Endothelial cell of umbilical vein (primary cell): ENCODE results near the gene ARHGAP10. TPM values are rescaled to one million over a fixed set of nuclear protein-coding genes. Genes with fewer than 3 reads are reported as not detected.

Experiments used
- BruUV-seq: library from RNA; stranded (reverse); fragments of 400-500 nt; replicated peaks from 2 replicates; lab custom pipeline; 2021; lab: Mats Ljungman, UMichigan
- CTCF ChIA-PET: fragments of 300-600, 350-600 bp; sonication (Branson Sonifier 250); formaldehyde crosslinking; loops from one replicate; lab custom pipeline; 2021; ENCODE audit warnings: antibody characterized with exemption, inconsistent platforms; lab: Charles Lee
- POLR2A ChIA-PET: fragments of 300-600, 350-600 bp; sonication (Branson Sonifier 250); formaldehyde crosslinking; loops from one replicate; lab custom pipeline; 2021; ENCODE audit warnings: antibody characterized with exemption, inconsistent platforms; lab: Charles Lee
- DNase-seq: peaks from one replicate; pipeline ENCODE4 v3.0.0-alpha.2; 2011; ENCODE audit warnings: low read depth, low spot score
- FAIRE-seq: peaks from 2 replicates; lab custom pipeline; 2011; peaks lifted over from hg19 to GRCh38; lab: Jason Lieb, UNC
- H2AFZ ChIP-seq: 2 replicates; pipeline ENCODE4 v1.6.0; 2012; ENCODE audit warnings: low read depth, low read length, control low read depth, inconsistent platforms
- H3K27ac ChIP-seq: 2 replicates; pipeline ENCODE4 v1.5.1; 2011; ENCODE audit warnings: low read depth, mild to moderate bottlenecking, control low read depth, low read length, moderate library complexity; ENCODE audit not compliant: insufficient read depth
- H3K27me3 ChIP-seq, 2 experiments: 2 replicates each; pipeline versions ENCODE4 v1.6.0 to v1.6.1; 2011; ENCODE audit warnings: low read length in 2 of 2, mixed read lengths in 1 of 2; ENCODE audit not compliant: control insufficient read depth in 2 of 2, insufficient read depth in 2 of 2
- H3K36me3 ChIP-seq, 2 experiments: 2 replicates in 1 of 2; 3 replicates in 1 of 2; pipeline ENCODE4 v1.5.1; 2011; ENCODE audit warnings: low read length in 2 of 2, mild to moderate bottlenecking in 1 of 2, moderate library complexity in 1 of 2; ENCODE audit not compliant: control insufficient read depth in 2 of 2, insufficient read depth in 2 of 2; ENCODE audit errors: extremely low read depth in 1 of 2
- H3K4me1 ChIP-seq: 3 replicates; pipeline ENCODE4 v1.5.1; 2011; ENCODE audit warnings: mild to moderate bottlenecking, low read length; ENCODE audit not compliant: control insufficient read depth, insufficient read depth; ENCODE audit errors: extremely low read depth
- H3K4me2 ChIP-seq: 2 replicates; pipeline ENCODE4 v1.6.1; 2011; ENCODE audit warnings: low read length, control low read depth, mixed read lengths; ENCODE audit not compliant: insufficient read depth
- H3K4me3 ChIP-seq, 3 experiments: fragments of 200-600 bp in 1 of 3; sonication (generic), shearing (Covaris generic) in 1 of 3; replicated peaks in 1 of 3; 2 replicates each; pipeline ENCODE4 v1.5.1; 2011 to 2016; ENCODE audit warnings: control low read depth in 3 of 3, low read length in 3 of 3, mild to moderate bottlenecking in 2 of 3, inconsistent platforms in 1 of 3, low read depth in 1 of 3, moderate library complexity in 1 of 3; ENCODE audit not compliant: insufficient read depth in 1 of 3
- H3K79me2 ChIP-seq: 2 replicates; pipeline ENCODE4 v1.6.0; 2012; ENCODE audit warnings: low read length, inconsistent platforms; ENCODE audit not compliant: control insufficient read depth, insufficient read depth
- H3K9ac ChIP-seq: replicated peaks from 2 replicates; pipeline ENCODE3; 2011; ENCODE audit warnings: low read length, control low read depth; ENCODE audit not compliant: insufficient read depth; ENCODE audit errors: extremely low read depth
- H3K9me1 ChIP-seq: replicated peaks from 3 replicates; pipeline ENCODE4 v1.6.0; 2011; ENCODE audit warnings: mild to moderate bottlenecking, low read length; ENCODE audit not compliant: control insufficient read depth, insufficient read depth; ENCODE audit errors: extremely low read depth
- H3K9me3 ChIP-seq: replicated peaks from 2 replicates; pipeline ENCODE4 v1.5.1; 2012; ENCODE audit warnings: low read length, inconsistent platforms; ENCODE audit not compliant: control insufficient read depth, insufficient read depth
- H4K20me1 ChIP-seq: replicated peaks from 2 replicates; pipeline ENCODE3; 2011; ENCODE audit warnings: mild to moderate bottlenecking, low read length; ENCODE audit not compliant: control insufficient read depth, insufficient read depth; ENCODE audit errors: extremely low read depth
- EZH2 ChIP-seq: IDR thresholded peaks from 2 replicates; pipeline ENCODE4 v1.6.1; 2012; ENCODE audit warnings: borderline replicate concordance, low read depth, mild to moderate bottlenecking, moderate library complexity, low read length, inconsistent platforms; ENCODE audit not compliant: severe bottlenecking
- FOS ChIP-seq: IDR thresholded peaks from 2 replicates; pipeline ENCODE4 v1.6.1; 2011; ENCODE audit warnings: mild to moderate bottlenecking, low read length, moderate library complexity, borderline replicate concordance; ENCODE audit not compliant: insufficient read depth
- GATA2 ChIP-seq: IDR thresholded peaks from 2 replicates; pipeline ENCODE4 v1.7.0; 2011; ENCODE audit warnings: low read depth, mild to moderate bottlenecking, moderate library complexity, mixed read lengths, low read length; ENCODE audit not compliant: insufficient read length, insufficient read depth
- JUN ChIP-seq: IDR thresholded peaks from 2 replicates; pipeline ENCODE4 v1.6.1; 2011; ENCODE audit warnings: borderline replicate concordance, low read depth; ENCODE audit not compliant: insufficient read length, insufficient read depth
- MYC ChIP-seq: IDR thresholded peaks from one replicate; pipeline ENCODE4 v1.6.1; 2011; ENCODE audit warnings: mild to moderate bottlenecking, low read depth, low read length
- POLR2A ChIP-seq: IDR thresholded peaks from 2 replicates; pipeline ENCODE4 v1.6.1; 2012; ENCODE audit warnings: low read depth, mild to moderate bottlenecking, control low read depth, low read length
- POLR2AphosphoS5 ChIP-seq: IDR thresholded peaks from 2 replicates; pipeline ENCODE4 v1.6.1; 2012; ENCODE audit warnings: low read depth, mild to moderate bottlenecking, control low read depth, low read length, moderate library complexity; ENCODE audit not compliant: insufficient read depth
- dilution Hi-C: fragments of 300-500 bp; cut with MboI; formaldehyde crosslinking; loops from one replicate; pipeline ENCODE4 v1.15.0; 2019; ENCODE audit warnings: low sequenced_read_pairs; ENCODE audit not compliant: extremely low pct_ligation_motif_present
- intact Hi-C: fragments of 100-400 bp; cut with micrococcal nuclease; formaldehyde crosslinking; loops from one replicate; pipeline ENCODE4 v1.10.0; 2022
- polyA plus RNA-seq, 4 experiments: library from polyadenylated mRNA; depleted of rRNA in 3 of 4; stranded (reverse) in 3 of 4; unstranded in 1 of 4; fragments of >200 nt; gene quantifications; 2 replicates each; pipeline versions ENCODE4 v1.2.1 to v1.2.3, GENCODE V29; 2011 to 2012; ENCODE audit warnings: missing spikeins in 1 of 4
- total RNA-seq: library from RNA; stranded (reverse); gene quantifications from 2 replicates; pipeline ENCODE4 v1.2.3, GENCODE V29; 2021
- TF ChIP-seq, protein P1 (sequence below), 2 donors: IDR thresholded peaks; 1 replicate in 1 of 2; 2 replicates in 1 of 2; pipeline ENCODE4 v1.5.1; 2011; ENCODE audit warnings: low read length in 2 of 2, mild to moderate bottlenecking in 2 of 2, moderate library complexity in 2 of 2, control low read depth in 1 of 2, inconsistent platforms in 1 of 2, low read depth in 1 of 2; ENCODE audit not compliant: insufficient read depth in 1 of 2; ENCODE audit errors: extremely low read depth in 1 of 2
- TF ChIP-seq, protein P2 (sequence below): IDR thresholded peaks from 2 replicates; pipeline ENCODE4 v1.6.1; 2011; ENCODE audit not compliant: insufficient read depth, insufficient read length

ARHGAP10 gene
- total and polyA plus RNA-seq, 2 donors (not counting 3 experiments of a cell fraction or from before 2014, with no cell fraction given): 20.4 to 36.7 TPM

DNA sequence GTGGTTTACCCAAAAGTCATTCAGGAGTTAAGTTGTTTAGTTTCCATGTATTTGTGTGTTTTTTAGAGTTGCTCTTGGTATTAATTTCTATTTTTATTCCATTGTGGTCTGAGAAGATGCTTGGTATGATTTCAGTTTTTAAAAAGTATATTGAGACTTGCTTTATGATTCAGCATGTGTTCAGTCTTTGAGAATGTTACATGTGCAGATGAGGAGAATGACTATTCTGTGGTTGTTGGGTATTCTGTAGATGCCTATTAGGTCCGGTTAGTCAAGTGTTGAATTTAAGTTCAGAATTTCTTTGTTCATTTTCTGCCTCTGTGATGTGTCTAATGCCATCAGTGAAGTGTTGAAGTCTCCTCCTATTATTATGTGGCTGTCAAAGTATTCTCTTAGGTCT, 249.4 kb downstream of the ARHGAP10 start:
- H3K9me3 ChIP-seq: no peaks in the 10 kb centered on the region
- H4K20me1 ChIP-seq: no peaks in the 10 kb centered on the region
- CTCF ChIA-PET: no interaction called here
- H3K27ac ChIP-seq: no peak overlapping the region
- H3K27me3 ChIP-seq: no peaks in the 10 kb centered on the region
- POLR2A ChIA-PET: no interaction called here
- no peak for TF ChIP-seq EZH2
- TF ChIP-seq, protein P1, sequence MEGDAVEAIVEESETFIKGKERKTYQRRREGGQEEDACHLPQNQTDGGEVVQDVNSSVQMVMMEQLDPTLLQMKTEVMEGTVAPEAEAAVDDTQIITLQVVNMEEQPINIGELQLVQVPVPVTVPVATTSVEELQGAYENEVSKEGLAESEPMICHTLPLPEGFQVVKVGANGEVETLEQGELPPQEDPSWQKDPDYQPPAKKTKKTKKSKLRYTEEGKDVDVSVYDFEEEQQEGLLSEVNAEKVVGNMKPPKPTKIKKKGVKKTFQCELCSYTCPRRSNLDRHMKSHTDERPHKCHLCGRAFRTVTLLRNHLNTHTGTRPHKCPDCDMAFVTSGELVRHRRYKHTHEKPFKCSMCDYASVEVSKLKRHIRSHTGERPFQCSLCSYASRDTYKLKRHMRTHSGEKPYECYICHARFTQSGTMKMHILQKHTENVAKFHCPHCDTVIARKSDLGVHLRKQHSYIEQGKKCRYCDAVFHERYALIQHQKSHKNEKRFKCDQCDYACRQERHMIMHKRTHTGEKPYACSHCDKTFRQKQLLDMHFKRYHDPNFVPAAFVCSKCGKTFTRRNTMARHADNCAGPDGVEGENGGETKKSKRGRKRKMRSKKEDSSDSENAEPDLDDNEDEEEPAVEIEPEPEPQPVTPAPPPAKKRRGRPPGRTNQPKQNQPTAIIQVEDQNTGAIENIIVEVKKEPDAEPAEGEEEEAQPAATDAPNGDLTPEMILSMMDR (IDR thresholded peaks at IDR 0.05; ENCODE audit: extremely low read depth in 1 of 2, insufficient read depth in 1 of 2, low read depth in 1 of 2, low read length in 2 of 2): no peak
- TF ChIP-seq POLR2AphosphoS5: no peak
- TF ChIP-seq GATA2: no peak
- TF ChIP-seq FOS: no peak
- no peak for TF ChIP-seq JUN
- no peak for TF ChIP-seq MYC
- TF ChIP-seq, protein P2, sequence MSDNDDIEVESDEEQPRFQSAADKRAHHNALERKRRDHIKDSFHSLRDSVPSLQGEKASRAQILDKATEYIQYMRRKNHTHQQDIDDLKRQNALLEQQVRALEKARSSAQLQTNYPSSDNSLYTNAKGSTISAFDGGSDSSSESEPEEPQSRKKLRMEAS: no peak
- TF ChIP-seq POLR2A: no peak
- no peaks in the 10 kb centered on the region for H3K9me1 ChIP-seq
- DNase-seq (no peak), FAIRE-seq (peak; percentile 38)
- no peak overlapping the region for H3K9ac ChIP-seq
- H3K79me2 ChIP-seq: peaks cover 7% of the 10 kb centered on the region
- no peak overlapping the region for H3K4me2 ChIP-seq
- intact Hi-C loops (loop anchor here (5.0 to 10.0 kb wide), 3 partner anchors 373 to 871 kb away; no protein-coding TSS in a partner anchor), dilution Hi-C loops (no loop called here)
- no peak overlapping the region for H3K4me3 ChIP-seq
- no peaks in the 10 kb centered on the region for H3K4me1 ChIP-seq
- BruUV-seq: no TSS peak
- no peak overlapping the region for H2AFZ ChIP-seq
- H3K36me3 ChIP-seq: no peaks in the 10 kb centered on the region
